ENCODE results near the gene TRAM2. TPM values are rescaled to one million over a fixed set of nuclear protein-coding genes. Genes with fewer than 3 reads are reported as not detected.
A peak's percentile ranks its signal among the peaks of the same experiment; 100 is the strongest.

The TRAM2 gene
- total RNA-seq: 30.6 and 51.3 TPM in 2 replicates

- peak; percentile 85 for DNase-seq
Measured at GRCh38 chr6:52577022-52577777, at the start of gene TRAM2. Gene TRAM2, minus strand, starts transcription at chr6:52577060. Its CDS starts 145 bp downstream, at chr6:52576915.

GRCh38 chr6:52622810-52623209 is 46.0 kb upstream of the TRAM2 start:
- DNase-seq: no peak

GRCh38 chr6:52621631-52622030 is 44.8 kb upstream of the TRAM2 start:
- no peak for DNase-seq

GRCh38 chr6:52620906-52621190 is 44.0 kb upstream of the TRAM2 start:
- DNase-seq: no peak

- DNase-seq: no peak
Measured at GRCh38 chr6:52620055-52620905, 43.4 kb upstream of the TRAM2 start.

- DNase-seq: no peak
Measured at GRCh38 chr6:52617087-52617486, 40.2 kb upstream of the TRAM2 start.

GRCh38 chr6:52616059-52616690 is 39.3 kb upstream of the TRAM2 start:
- no peak for DNase-seq

GRCh38 chr6:52612336-52613054 is 35.6 kb upstream of the TRAM2 start:
- peak; percentile 61 for DNase-seq

GRCh38 chr6:52611833-52612232 is 35.0 kb upstream of the TRAM2 start:
- DNase-seq: no peak

- DNase-seq: no peak
Measured at GRCh38 chr6:52610745-52611355, 34.0 kb upstream of the TRAM2 start.

- DNase-seq: no peak
Measured at GRCh38 chr6:52610011-52610410, 33.2 kb upstream of the TRAM2 start.

- DNase-seq: no peak
Measured at GRCh38 chr6:52605610-52606185, 28.8 kb upstream of the TRAM2 start.

- peak; percentile 75 for DNase-seq
Measured at GRCh38 chr6:52603000-52603795, 26.3 kb upstream of the TRAM2 start.

- no peak for DNase-seq
Measured at GRCh38 chr6:52598824-52599190, 21.9 kb upstream of the TRAM2 start.

- DNase-seq: peak; percentile 57
Measured at GRCh38 chr6:52598123-52598823, 21.4 kb upstream of the TRAM2 start.

- DNase-seq: no peak
Measured at GRCh38 chr6:52597738-52598122, 20.9 kb upstream of the TRAM2 start.

- DNase-seq: no peak
Measured at GRCh38 chr6:52596371-52597028, 19.6 kb upstream of the TRAM2 start.

GRCh38 chr6:52595796-52596130 is 18.9 kb upstream of the TRAM2 start:
- no peak for DNase-seq

GRCh38 chr6:52595000-52595795 is 18.3 kb upstream of the TRAM2 start:
- peak; percentile 50 for DNase-seq
